Measurements from ENCODE around the gene GTF2F1.

GTF2F1 gene

DNA sequence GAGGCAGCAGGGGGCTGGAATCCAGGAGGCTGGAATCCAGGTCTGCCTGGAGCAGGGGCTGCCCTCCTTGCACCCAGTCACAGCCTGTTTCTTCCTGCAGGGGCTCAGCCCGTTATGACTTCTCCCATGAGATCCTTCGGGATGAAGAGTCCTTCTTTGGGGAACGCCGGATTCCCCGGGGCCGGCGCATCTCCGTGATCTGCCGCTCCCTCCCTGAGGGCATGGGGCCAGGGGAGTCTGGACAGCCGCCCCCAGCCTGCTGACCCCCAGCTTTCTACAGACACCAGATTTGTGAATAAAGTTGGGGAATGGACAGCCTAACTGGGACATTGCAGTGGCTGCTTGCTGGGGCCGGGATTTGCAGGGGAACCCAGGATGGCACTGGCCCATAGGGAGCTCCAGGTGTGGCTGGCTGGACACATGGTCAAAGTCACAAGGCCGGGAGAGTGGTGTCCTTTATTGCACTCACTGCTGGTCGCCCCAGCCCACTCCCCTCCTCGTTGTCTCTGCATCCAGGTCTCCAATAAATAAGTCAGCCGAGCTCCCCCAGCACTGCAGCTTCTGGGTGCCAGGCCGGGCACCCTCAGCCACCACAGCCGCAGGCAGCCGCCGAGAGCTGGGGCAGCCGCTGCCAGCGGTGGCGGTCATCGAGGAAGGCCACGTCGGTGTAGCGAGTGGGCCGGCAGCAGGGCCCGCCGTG is 18.1 kb downstream of the GTF2F1 start:
- no peak overlapping the region for H3K4me3 ChIP-seq (replicated peaks; ENCODE audit: low read depth, low read length)
- no peak for DNase-seq (ENCODE audit: extremely low read depth, low read depth)
- TF ChIP-seq, protein P1, sequence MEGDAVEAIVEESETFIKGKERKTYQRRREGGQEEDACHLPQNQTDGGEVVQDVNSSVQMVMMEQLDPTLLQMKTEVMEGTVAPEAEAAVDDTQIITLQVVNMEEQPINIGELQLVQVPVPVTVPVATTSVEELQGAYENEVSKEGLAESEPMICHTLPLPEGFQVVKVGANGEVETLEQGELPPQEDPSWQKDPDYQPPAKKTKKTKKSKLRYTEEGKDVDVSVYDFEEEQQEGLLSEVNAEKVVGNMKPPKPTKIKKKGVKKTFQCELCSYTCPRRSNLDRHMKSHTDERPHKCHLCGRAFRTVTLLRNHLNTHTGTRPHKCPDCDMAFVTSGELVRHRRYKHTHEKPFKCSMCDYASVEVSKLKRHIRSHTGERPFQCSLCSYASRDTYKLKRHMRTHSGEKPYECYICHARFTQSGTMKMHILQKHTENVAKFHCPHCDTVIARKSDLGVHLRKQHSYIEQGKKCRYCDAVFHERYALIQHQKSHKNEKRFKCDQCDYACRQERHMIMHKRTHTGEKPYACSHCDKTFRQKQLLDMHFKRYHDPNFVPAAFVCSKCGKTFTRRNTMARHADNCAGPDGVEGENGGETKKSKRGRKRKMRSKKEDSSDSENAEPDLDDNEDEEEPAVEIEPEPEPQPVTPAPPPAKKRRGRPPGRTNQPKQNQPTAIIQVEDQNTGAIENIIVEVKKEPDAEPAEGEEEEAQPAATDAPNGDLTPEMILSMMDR (IDR thresholded peaks at IDR 0.05; ENCODE audit: low read depth, low read length, missing control alignments) = no peak

- DNase-seq (ENCODE audit: extremely low read depth, low read depth) = no peak
- TF ChIP-seq, protein P1 (IDR thresholded peaks at IDR 0.05; ENCODE audit: low read depth, low read length, missing control alignments) = no peak
- peak overlapping the region; percentile 40 for H3K4me3 ChIP-seq (replicated peaks; ENCODE audit: low read depth, low read length)
Observed at GRCh38 chr19:6374161-6374709, 18.7 kb downstream of the GTF2F1 start.

DNA sequence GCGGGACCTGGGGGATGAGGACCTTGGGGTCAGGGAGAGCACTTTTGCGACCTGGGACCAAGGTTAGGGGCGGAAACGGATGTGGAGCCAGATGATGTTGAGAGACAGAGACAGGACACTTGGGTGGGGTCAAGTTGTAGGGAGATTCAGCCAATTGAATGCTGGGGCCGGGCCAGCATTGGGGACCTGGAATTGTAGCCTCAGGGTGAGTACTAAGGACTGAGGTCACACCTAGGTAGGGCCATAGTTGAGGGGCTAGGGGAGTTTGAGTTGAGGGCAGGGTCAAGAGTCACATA is 19.2 kb downstream of the GTF2F1 start:
- no peak for DNase-seq (ENCODE audit: extremely low read depth, low read depth)
- H3K4me3 ChIP-seq (replicated peaks; ENCODE audit: low read depth, low read length) = peak overlapping the region; percentile 40
- TF ChIP-seq, protein P1 (IDR thresholded peaks at IDR 0.05; ENCODE audit: low read depth, low read length, missing control alignments) = no peak

GRCh38 chr19:6373096-6373812 is 19.7 kb downstream of the GTF2F1 start:
- H3K4me3 ChIP-seq (replicated peaks; ENCODE audit: low read depth, low read length) = peak overlapping the region; percentile 69
- TF ChIP-seq, protein P1 (IDR thresholded peaks at IDR 0.05; ENCODE audit: low read depth, low read length, missing control alignments) = no peak
- peak; percentile 91 for DNase-seq (ENCODE audit: extremely low read depth, low read depth)

DNA sequence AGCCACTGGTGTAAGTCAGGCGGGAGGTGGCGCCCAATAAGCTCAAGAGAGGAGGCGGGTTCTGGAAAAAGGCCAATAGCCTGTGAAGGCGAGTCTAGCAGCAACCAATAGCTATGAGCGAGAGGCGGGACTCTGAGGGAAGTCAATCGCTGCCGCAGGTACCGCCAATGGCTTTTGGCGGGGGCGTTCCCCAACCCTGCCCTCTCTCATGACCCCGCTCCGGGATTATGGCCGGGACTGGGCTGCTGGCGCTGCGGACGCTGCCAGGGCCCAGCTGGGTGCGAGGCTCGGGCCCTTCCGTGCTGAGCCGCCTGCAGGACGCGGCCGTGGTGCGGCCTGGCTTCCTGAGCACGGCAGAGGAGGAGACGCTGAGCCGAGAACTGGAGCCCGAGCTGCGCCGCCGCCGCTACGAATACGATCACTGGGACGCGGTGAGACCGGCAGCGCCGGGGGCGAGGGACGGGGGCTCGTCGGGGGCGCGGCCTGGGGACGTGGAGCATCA is 20.3 kb downstream of the GTF2F1 start, which contains the start of gene ALKBH7:
ALKBH7 (plus strand) TSS at position 201 of the 502 bp plus-strand sequence; CDS start at position 228, 27 bp downstream.
- TF ChIP-seq, protein P1 (IDR thresholded peaks at IDR 0.05; ENCODE audit: low read depth, low read length, missing control alignments) = no peak
- H3K4me3 ChIP-seq (replicated peaks; ENCODE audit: low read depth, low read length) = peak within 1 kb of the TSS; percentile 69
- DNase-seq (ENCODE audit: extremely low read depth, low read depth) = peak; percentile 100

DNA sequence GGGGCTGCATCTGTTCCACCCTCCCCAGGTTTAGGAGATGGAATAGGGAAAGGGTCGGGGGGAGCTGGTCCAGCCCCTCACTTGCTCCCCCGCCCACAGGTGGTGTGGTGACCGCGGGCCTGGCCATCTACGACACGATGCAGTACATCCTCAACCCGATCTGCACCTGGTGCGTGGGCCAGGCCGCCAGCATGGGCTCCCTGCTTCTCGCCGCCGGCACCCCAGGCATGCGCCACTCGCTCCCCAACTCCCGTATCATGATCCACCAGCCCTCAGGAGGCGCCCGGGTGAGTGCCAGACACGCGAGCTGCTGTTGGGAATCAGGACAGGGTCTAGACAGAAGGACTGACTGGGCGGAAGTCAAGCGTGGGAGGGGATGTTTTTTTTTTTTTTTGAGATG is 28.6 kb downstream of the GTF2F1 start:
- TF ChIP-seq, protein P1 (IDR thresholded peaks at IDR 0.05; ENCODE audit: low read depth, low read length, missing control alignments) = no peak
- DNase-seq (ENCODE audit: extremely low read depth, low read depth) = no peak
- H3K4me3 ChIP-seq (replicated peaks; ENCODE audit: low read depth, low read length) = no peak overlapping the region

Measured in HFF-Myc (cell line).